GM23338 (cell line): Measurements from ENCODE around the gene SZT2. TPM values are rescaled to one million over a fixed set of nuclear protein-coding genes. Genes with fewer than 3 reads are reported as not detected.

Experiments
- ATAC-seq: fragments of 200-7000 bp; cut with Tn5 transposase; 3 replicates; pipeline ENCODE4 v1.9.1; 2020
- DNase-seq: peaks from one replicate; pipeline ENCODE4 v3.0.0-alpha.2; 2015; ENCODE audit warnings: low spot score
- H2AFZ ChIP-seq: fragments of 200-600 bp; sonication (generic); 2 replicates; pipeline ENCODE4 v1.8.0; 2016; ENCODE audit warnings: antibody characterized with exemption, mild to moderate bottlenecking, moderate library complexity
- H3F3A ChIP-seq: fragments of 200-600 bp; sonication (generic); replicated peaks from 2 replicates; pipeline ENCODE4 v1.8.0; 2017; ENCODE audit warnings: antibody characterized with exemption, mixed run types, low read depth
- H3K27ac ChIP-seq: fragments of 200-600 bp; sonication (generic); 2 replicates; pipeline ENCODE4 v1.6.1; 2016; ENCODE audit warnings: low read depth
- H3K27me3 ChIP-seq: fragments of 200-600 bp; sonication (generic); 2 replicates; pipeline ENCODE4 v1.8.0; 2016; ENCODE audit warnings: mild to moderate bottlenecking, mixed run types, moderate library complexity; ENCODE audit not compliant: insufficient read depth
- H3K36me3 ChIP-seq: fragments of 200-600 bp; sonication (generic); 2 replicates; pipeline ENCODE4 v1.8.0; 2016; ENCODE audit warnings: mild to moderate bottlenecking; ENCODE audit not compliant: insufficient read depth
- H3K4me1 ChIP-seq: fragments of 200-600 bp; sonication (generic); 2 replicates; pipeline ENCODE4 v1.8.0; 2016; ENCODE audit warnings: mild to moderate bottlenecking, moderate library complexity; ENCODE audit not compliant: insufficient read depth
- H3K4me2 ChIP-seq: fragments of 200-600 bp; sonication (generic); 2 replicates; pipeline ENCODE4 v1.7.1; 2017; ENCODE audit warnings: mixed run types
- H3K4me3 ChIP-seq: fragments of 200-600 bp; sonication (generic); 2 replicates; pipeline ENCODE4 v1.6.1; 2016; ENCODE audit warnings: mixed run types
- H3K79me2 ChIP-seq: fragments of 200-600 bp; sonication (generic); replicated peaks from 2 replicates; pipeline ENCODE4 v1.8.0; 2017; ENCODE audit warnings: mild to moderate bottlenecking; ENCODE audit not compliant: insufficient read depth
- H3K9me2 ChIP-seq: fragments of 200-600 bp; sonication (generic); 2 replicates; pipeline ENCODE4 v1.8.0; 2017; ENCODE audit not compliant: insufficient read depth
- H4K20me1 ChIP-seq: fragments of 200-600 bp; sonication (generic); replicated peaks from 2 replicates; pipeline ENCODE4 v1.8.0; 2017; ENCODE audit warnings: mild to moderate bottlenecking; ENCODE audit not compliant: insufficient read depth
- H3K27ac Mint-ChIP-seq: 2 replicates; pipeline ENCODE4 v1.8.0; 2020; ENCODE audit warnings: inconsistent platforms, mild to moderate bottlenecking, moderate library complexity, mixed read lengths
- H3K27me3 Mint-ChIP-seq: 3 replicates; pipeline ENCODE4 v1.8.0; 2022; ENCODE audit warnings: low read depth, mild to moderate bottlenecking, moderate library complexity, mixed read lengths, inconsistent platforms; ENCODE audit not compliant: insufficient read depth, poor library complexity
- H3K36me3 Mint-ChIP-seq: 3 replicates; pipeline ENCODE4 v1.8.0; 2021; ENCODE audit warnings: low read depth, mild to moderate bottlenecking, inconsistent platforms, moderate library complexity, mixed read lengths
- H3K4me1 Mint-ChIP-seq: 3 replicates; pipeline ENCODE4 v1.8.0; 2020; ENCODE audit warnings: mild to moderate bottlenecking, inconsistent platforms, mixed read lengths
- H3K4me3 Mint-ChIP-seq: 3 replicates; pipeline ENCODE4 v1.8.0; 2021; ENCODE audit warnings: moderate library complexity, mild to moderate bottlenecking, inconsistent platforms, mixed read lengths
- H3K9me3 Mint-ChIP-seq: 3 replicates; pipeline ENCODE4 v1.8.0; 2020; ENCODE audit warnings: moderate library complexity, mild to moderate bottlenecking, inconsistent platforms, mixed read lengths
- CREB1 ChIP-seq: fragments of 250-450 bp; sonication (Bioruptor Pico); IDR thresholded peaks from 2 replicates; pipeline ENCODE4 v1.5.0; 2020; ENCODE audit warnings: low read depth, mild to moderate bottlenecking, moderate library complexity
- EZH2 ChIP-seq: fragments of 200-600 bp; sonication (generic); IDR thresholded peaks from one replicate; pipeline ENCODE4 v1.8.0; 2017; ENCODE audit warnings: antibody characterized with exemption, mild to moderate bottlenecking, low read depth; ENCODE audit not compliant: unreplicated experiment
- EZH2phosphoT487 ChIP-seq: fragments of 200-600 bp; sonication (generic); IDR thresholded peaks from one replicate; pipeline ENCODE4 v1.8.1; 2018; ENCODE audit warnings: antibody characterized with exemption; ENCODE audit not compliant: unreplicated experiment
- JUNB ChIP-seq: IDR thresholded peaks from one replicate; pipeline ENCODE4 v1.6.1; 2016; ENCODE audit warnings: antibody characterized with exemption; ENCODE audit not compliant: unreplicated experiment
- NANOG ChIP-seq: IDR thresholded peaks from 2 replicates; pipeline ENCODE4 v1.6.1; 2016; ENCODE audit warnings: antibody characterized with exemption, borderline replicate concordance
- POLR2AphosphoS5 ChIP-seq: IDR thresholded peaks from 2 replicates; pipeline ENCODE4 v1.6.1; 2016; ENCODE audit warnings: antibody characterized with exemption, low read depth
- STAT1 ChIP-seq: IDR thresholded peaks from one replicate; pipeline ENCODE4 v1.6.1; 2016; ENCODE audit warnings: antibody characterized with exemption; ENCODE audit not compliant: unreplicated experiment
- ZNF114 ChIP-seq: fragments of 250-450 bp; sonication (Bioruptor Pico); IDR thresholded peaks from 2 replicates; pipeline ENCODE4 v1.5.0; 2020; ENCODE audit warnings: mild to moderate bottlenecking, moderate library complexity
- ZNF331 ChIP-seq: fragments of 250-450 bp; sonication (Bioruptor Pico); IDR thresholded peaks from 2 replicates; pipeline ENCODE4 v1.5.0; 2020; ENCODE audit warnings: low read depth, mild to moderate bottlenecking, moderate library complexity
- polyA plus RNA-seq: library from polyadenylated mRNA; unstranded; fragments of >200 nt; fragmentation: Nextera tagmentation; extraction: Ambion mirVana; gene quantifications from 2 replicates; pipeline ENCODE4 v1.2.1, GENCODE V29; 2016
- total RNA-seq: library from RNA; depleted of rRNA; stranded (reverse); fragments of >200 nt; shearing (Covaris generic); gene quantifications from 2 replicates; pipeline ENCODE4 v1.2.3, GENCODE V29; 2014
- TF ChIP-seq, protein P1 (sequence below): fragments of 250-450 bp; sonication (Bioruptor Pico); IDR thresholded peaks from 2 replicates; pipeline ENCODE4 v1.5.0; 2020; ENCODE audit warnings: mild to moderate bottlenecking, moderate library complexity
- TF ChIP-seq, protein P2 (sequence below), 2 experiments: fragments of 200-600 bp in 1 of 2; sonication (generic) in 1 of 2; conservative IDR thresholded peaks; 2 replicates each; pipeline versions ENCODE4 v1.5.1 to v1.6.1; 2016 to 2017; ENCODE audit warnings: antibody characterized with exemption in 2 of 2, low read depth in 2 of 2, mild to moderate bottlenecking in 2 of 2, moderate library complexity in 1 of 2
- TF ChIP-seq, protein P3 (sequence below): IDR thresholded peaks from one replicate; pipeline ENCODE4 v1.6.1; 2018; ENCODE audit warnings: antibody characterized with exemption; ENCODE audit not compliant: unreplicated experiment
- TF ChIP-seq, protein P4 (sequence below): IDR thresholded peaks from 2 replicates; pipeline ENCODE4 v1.6.1; 2016; ENCODE audit warnings: antibody characterized with exemption

The SZT2 gene
- total and polyA plus RNA-seq, 2 experiments from 2014 or later, result 4.1 to 16.1 TPM

DNA sequence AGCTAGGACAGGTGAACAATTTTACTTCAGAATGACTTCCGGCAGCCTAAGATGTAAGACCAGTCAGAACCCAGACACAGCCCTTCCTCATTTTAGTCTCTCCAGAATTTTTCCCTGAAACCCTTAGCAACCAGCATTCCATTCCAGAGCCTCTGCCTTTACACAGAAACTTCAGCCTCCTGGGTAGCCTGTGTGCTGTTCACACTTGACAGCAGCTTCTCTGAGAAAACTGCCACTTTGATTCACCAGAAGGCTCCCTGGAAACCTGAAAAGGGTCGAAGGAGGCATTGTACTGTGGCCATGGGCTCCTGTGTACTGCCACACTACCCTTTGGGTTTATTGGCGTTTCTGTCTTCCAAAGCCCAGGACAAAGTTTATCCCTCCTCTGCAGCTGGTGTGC is 46.7 kb downstream of the SZT2 start:
- no peak overlapping the region for H3K27ac Mint-ChIP-seq

More for the DNA sequence above, 46.7 kb downstream of the SZT2 start:
- DNase-seq (no peak), ATAC-seq (no peak)
- no peak overlapping the region for H2AFZ ChIP-seq
- H3K4me3 Mint-ChIP-seq, result no peak overlapping the region
- no peaks in the 10 kb centered on the region for H3K9me2 ChIP-seq
- no peaks in the 10 kb centered on the region for H3F3A ChIP-seq
- H3K9me3 Mint-ChIP-seq, result no peaks in the 10 kb centered on the region
- peaks cover 2% of the 10 kb centered on the region for H3K27me3 Mint-ChIP-seq
- H3K4me3 ChIP-seq, result no peak overlapping the region
- H3K36me3 ChIP-seq, result no peaks in the 10 kb centered on the region
- no peak for TF ChIP-seq CREB1 (CRISPR knock-in tag)
- no peak for TF ChIP-seq EZH2
- TF ChIP-seq ZNF114 (CRISPR knock-in tag), result no peak
- TF ChIP-seq, protein P1, sequence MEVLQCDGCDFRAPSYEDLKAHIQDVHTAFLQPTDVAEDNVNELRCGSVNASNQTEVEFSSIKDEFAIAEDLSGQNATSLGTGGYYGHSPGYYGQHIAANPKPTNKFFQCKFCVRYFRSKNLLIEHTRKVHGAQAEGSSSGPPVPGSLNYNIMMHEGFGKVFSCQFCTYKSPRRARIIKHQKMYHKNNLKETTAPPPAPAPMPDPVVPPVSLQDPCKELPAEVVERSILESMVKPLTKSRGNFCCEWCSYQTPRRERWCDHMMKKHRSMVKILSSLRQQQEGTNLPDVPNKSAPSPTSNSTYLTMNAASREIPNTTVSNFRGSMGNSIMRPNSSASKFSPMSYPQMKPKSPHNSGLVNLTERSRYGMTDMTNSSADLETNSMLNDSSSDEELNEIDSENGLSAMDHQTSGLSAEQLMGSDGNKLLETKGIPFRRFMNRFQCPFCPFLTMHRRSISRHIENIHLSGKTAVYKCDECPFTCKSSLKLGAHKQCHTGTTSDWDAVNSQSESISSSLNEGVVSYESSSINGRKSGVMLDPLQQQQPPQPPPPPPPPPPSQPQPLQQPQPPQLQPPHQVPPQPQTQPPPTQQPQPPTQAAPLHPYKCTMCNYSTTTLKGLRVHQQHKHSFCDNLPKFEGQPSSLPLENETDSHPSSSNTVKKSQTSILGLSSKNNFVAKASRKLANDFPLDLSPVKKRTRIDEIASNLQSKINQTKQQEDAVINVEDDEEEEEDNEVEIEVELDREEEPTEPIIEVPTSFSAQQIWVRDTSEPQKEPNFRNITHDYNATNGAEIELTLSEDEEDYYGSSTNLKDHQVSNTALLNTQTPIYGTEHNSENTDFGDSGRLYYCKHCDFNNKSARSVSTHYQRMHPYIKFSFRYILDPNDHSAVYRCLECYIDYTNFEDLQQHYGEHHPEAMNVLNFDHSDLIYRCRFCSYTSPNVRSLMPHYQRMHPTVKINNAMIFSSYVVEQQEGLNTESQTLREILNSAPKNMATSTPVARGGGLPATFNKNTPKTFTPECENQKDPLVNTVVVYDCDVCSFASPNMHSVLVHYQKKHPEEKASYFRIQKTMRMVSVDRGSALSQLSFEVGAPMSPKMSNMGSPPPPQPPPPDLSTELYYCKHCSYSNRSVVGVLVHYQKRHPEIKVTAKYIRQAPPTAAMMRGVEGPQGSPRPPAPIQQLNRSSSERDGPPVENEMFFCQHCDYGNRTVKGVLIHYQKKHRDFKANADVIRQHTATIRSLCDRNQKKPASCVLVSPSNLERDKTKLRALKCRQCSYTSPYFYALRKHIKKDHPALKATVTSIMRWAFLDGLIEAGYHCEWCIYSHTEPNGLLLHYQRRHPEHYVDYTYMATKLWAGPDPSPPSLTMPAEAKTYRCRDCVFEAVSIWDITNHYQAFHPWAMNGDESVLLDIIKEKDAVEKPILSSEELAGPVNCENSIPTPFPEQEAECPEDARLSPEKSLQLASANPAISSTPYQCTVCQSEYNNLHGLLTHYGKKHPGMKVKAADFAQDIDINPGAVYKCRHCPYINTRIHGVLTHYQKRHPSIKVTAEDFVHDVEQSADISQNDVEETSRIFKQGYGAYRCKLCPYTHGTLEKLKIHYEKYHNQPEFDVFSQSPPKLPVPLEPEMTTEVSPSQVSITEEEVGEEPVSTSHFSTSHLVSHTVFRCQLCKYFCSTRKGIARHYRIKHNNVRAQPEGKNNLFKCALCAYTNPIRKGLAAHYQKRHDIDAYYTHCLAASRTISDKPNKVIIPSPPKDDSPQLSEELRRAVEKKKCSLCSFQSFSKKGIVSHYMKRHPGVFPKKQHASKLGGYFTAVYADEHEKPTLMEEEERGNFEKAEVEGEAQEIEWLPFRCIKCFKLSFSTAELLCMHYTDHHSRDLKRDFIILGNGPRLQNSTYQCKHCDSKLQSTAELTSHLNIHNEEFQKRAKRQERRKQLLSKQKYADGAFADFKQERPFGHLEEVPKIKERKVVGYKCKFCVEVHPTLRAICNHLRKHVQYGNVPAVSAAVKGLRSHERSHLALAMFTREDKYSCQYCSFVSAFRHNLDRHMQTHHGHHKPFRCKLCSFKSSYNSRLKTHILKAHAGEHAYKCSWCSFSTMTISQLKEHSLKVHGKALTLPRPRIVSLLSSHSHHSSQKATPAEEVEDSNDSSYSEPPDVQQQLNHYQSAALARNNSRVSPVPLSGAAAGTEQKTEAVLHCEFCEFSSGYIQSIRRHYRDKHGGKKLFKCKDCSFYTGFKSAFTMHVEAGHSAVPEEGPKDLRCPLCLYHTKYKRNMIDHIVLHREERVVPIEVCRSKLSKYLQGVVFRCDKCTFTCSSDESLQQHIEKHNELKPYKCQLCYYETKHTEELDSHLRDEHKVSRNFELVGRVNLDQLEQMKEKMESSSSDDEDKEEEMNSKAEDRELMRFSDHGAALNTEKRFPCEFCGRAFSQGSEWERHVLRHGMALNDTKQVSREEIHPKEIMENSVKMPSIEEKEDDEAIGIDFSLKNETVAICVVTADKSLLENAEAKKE (CRISPR knock-in tag), result no peak
- TF ChIP-seq, protein P2, sequence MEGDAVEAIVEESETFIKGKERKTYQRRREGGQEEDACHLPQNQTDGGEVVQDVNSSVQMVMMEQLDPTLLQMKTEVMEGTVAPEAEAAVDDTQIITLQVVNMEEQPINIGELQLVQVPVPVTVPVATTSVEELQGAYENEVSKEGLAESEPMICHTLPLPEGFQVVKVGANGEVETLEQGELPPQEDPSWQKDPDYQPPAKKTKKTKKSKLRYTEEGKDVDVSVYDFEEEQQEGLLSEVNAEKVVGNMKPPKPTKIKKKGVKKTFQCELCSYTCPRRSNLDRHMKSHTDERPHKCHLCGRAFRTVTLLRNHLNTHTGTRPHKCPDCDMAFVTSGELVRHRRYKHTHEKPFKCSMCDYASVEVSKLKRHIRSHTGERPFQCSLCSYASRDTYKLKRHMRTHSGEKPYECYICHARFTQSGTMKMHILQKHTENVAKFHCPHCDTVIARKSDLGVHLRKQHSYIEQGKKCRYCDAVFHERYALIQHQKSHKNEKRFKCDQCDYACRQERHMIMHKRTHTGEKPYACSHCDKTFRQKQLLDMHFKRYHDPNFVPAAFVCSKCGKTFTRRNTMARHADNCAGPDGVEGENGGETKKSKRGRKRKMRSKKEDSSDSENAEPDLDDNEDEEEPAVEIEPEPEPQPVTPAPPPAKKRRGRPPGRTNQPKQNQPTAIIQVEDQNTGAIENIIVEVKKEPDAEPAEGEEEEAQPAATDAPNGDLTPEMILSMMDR (conservative IDR thresholded peaks at IDR 0.05; ENCODE audit: low read depth in 2 of 2), result no peak
- TF ChIP-seq, protein P3, sequence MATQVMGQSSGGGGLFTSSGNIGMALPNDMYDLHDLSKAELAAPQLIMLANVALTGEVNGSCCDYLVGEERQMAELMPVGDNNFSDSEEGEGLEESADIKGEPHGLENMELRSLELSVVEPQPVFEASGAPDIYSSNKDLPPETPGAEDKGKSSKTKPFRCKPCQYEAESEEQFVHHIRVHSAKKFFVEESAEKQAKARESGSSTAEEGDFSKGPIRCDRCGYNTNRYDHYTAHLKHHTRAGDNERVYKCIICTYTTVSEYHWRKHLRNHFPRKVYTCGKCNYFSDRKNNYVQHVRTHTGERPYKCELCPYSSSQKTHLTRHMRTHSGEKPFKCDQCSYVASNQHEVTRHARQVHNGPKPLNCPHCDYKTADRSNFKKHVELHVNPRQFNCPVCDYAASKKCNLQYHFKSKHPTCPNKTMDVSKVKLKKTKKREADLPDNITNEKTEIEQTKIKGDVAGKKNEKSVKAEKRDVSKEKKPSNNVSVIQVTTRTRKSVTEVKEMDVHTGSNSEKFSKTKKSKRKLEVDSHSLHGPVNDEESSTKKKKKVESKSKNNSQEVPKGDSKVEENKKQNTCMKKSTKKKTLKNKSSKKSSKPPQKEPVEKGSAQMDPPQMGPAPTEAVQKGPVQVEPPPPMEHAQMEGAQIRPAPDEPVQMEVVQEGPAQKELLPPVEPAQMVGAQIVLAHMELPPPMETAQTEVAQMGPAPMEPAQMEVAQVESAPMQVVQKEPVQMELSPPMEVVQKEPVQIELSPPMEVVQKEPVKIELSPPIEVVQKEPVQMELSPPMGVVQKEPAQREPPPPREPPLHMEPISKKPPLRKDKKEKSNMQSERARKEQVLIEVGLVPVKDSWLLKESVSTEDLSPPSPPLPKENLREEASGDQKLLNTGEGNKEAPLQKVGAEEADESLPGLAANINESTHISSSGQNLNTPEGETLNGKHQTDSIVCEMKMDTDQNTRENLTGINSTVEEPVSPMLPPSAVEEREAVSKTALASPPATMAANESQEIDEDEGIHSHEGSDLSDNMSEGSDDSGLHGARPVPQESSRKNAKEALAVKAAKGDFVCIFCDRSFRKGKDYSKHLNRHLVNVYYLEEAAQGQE, result no peak
- TF ChIP-seq, protein P4, sequence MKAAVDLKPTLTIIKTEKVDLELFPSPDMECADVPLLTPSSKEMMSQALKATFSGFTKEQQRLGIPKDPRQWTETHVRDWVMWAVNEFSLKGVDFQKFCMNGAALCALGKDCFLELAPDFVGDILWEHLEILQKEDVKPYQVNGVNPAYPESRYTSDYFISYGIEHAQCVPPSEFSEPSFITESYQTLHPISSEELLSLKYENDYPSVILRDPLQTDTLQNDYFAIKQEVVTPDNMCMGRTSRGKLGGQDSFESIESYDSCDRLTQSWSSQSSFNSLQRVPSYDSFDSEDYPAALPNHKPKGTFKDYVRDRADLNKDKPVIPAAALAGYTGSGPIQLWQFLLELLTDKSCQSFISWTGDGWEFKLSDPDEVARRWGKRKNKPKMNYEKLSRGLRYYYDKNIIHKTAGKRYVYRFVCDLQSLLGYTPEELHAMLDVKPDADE, result no peak
- no peak for TF ChIP-seq JUNB
- no peak for TF ChIP-seq EZH2phosphoT487
- no peak for TF ChIP-seq ZNF331 (CRISPR knock-in tag)
- no peak for TF ChIP-seq POLR2AphosphoS5
- TF ChIP-seq NANOG, result no peak
- no peak for TF ChIP-seq STAT1
- H3K79me2 ChIP-seq, result no peaks in the 10 kb centered on the region
- no peaks in the 10 kb centered on the region for H3K27me3 ChIP-seq
- H3K27ac ChIP-seq, result no peak overlapping the region
- peaks cover 7% of the 10 kb centered on the region for H3K4me1 Mint-ChIP-seq
- H3K4me2 ChIP-seq, result no peak overlapping the region
- H4K20me1 ChIP-seq, result no peaks in the 10 kb centered on the region
- H3K4me1 ChIP-seq, result no peaks in the 10 kb centered on the region
- peaks cover 13% of the 10 kb centered on the region for H3K36me3 Mint-ChIP-seq
